ENCODE measurements around the gene ALDOC. TPM values are rescaled to one million over a fixed set of nuclear protein-coding genes. Genes with fewer than 3 reads are reported as not detected.
A peak's percentile ranks its signal among the peaks of the same experiment; 100 is the strongest.

The ALDOC gene
- total and polyA plus RNA-seq, 2 of the 13 experiments (the other 11 are each of a cell fraction or from before 2014, with no cell fraction given) = 15.4 to 60.9 TPM

DNA sequence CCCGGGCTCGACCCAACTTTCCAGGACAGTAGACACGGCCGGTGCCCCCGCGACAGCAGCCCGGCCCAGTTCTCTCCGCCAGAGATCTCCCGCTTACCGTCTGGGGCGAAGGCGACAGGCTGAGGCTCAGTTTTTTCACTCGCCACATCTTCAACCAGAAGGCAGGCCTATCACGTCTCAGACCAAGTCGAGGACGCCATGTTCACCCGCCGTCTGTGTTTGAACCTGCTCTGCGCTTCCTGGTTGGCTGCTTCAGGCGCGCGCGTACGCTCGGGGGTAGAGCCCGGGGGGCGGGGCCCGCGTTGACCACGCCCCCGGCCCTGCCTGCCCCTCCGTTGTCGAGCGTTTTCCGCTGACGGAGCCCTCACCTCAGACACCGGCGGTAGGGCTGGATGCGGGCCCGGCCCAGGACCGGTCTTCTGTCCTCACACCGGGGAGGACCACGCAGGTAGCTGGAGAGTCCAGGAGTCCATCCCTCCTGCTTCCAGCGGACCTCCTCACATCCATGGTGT lies 22.2 kb upstream of the ALDOC start, which contains the start of gene SPAG5:
TSS of gene SPAG5 (minus strand) at position 227 of the 512 bp plus-strand sequence. CDS start at position 148, 79 bp downstream.
- peaks cover 14% of the 10 kb centered on the region for H3K79me2 ChIP-seq (ENCODE audit: insufficient read depth, low read length)
- H3K4me2 ChIP-seq (ENCODE audit: low read depth, low read length) = peak within 1 kb of the TSS; percentile 98
- H3K9ac ChIP-seq (ENCODE audit: insufficient read depth, low read depth, low read length) = peak within 1 kb of the TSS; percentile 88
- DNase-seq (ENCODE audit: low spot score) (peak; percentile 89), FAIRE-seq (peak; percentile 39), ATAC-seq (peak; percentile 90)
- H4K20me1 ChIP-seq (ENCODE audit: insufficient read depth, low read length) = no peaks in the 10 kb centered on the region
- H2AFZ ChIP-seq (ENCODE audit: low read length) = peak within 1 kb of the TSS; percentile 78
- no TSS peak for BruUV-seq (replicated peaks)
- in situ Hi-C loops (cut with HindIII; ENCODE audit: extremely low pct_ligation_motif_present, low pct_unique_long_range_greater_than_20kb) (no loop called here), intact Hi-C loops (cut with micrococcal nuclease; ENCODE audit: unreplicated experiment) (loop anchor here (1.0 kb wide), 1 partner anchor 23 kb away; the partner anchor contains the start of gene ALDOC)
- ChIA-PET CTCF (ENCODE audit: low intra/inter-chr PET ratio, low total read pairs) (no interaction called here), POLR2A (interaction anchor here (1.0 to 1.4 kb wide), 7 partner anchors 12 to 241 kb away, joined by 3 to 7 read pairs (median 5); partner anchors contain the start of genes ALDOC, BLTP2, POLDIP2 and SDF2)
- H3K27me3 ChIP-seq (ENCODE audit: control insufficient read depth in 1 of 2, insufficient read depth in 2 of 2, low read length in 2 of 2) = no peaks in the 10 kb centered on the region; a peak in 1 of 5 replicates
- peak within 1 kb of the TSS; percentile 87 to 95 (median 95) for H3K4me3 ChIP-seq (replicated peaks in 1 of 3; ENCODE audit: insufficient read depth in 1 of 3, low read depth in 2 of 3, low read length in 3 of 3)
- no peaks in the 10 kb centered on the region for H3K9me3 ChIP-seq (ENCODE audit: low read length)
- no peaks in the 10 kb centered on the region for H3K36me3 ChIP-seq (replicated peaks in 1 of 2; ENCODE audit: control insufficient read depth in 1 of 2, insufficient read depth in 2 of 2, low read length in 2 of 2)
- peak within 1 kb of the TSS; percentile 80 for H3K27ac ChIP-seq (ENCODE audit: extremely low read length, insufficient read depth, low read length)
- 0% methylated on average over 6 of the region's 44 CpGs for WGBS (ENCODE audit: low lambda C conversion rate)
- H3K4me1 ChIP-seq (ENCODE audit: insufficient read depth, low read length) = peaks cover 17% of the 10 kb centered on the region
- TF ChIP-seq RBM39 (IDR thresholded peaks at IDR 0.05; ENCODE audit: low read depth, low read length, poor library complexity, severe bottlenecking) = no peak
- no peak for TF ChIP-seq ZBTB7B (CRISPR knock-in tag; IDR thresholded peaks at IDR 0.05)
- TF ChIP-seq POLR2G (IDR thresholded peaks at IDR 0.05; ENCODE audit: low read depth, low read length) = peak; percentile 84
- TF ChIP-seq, protein P1, sequence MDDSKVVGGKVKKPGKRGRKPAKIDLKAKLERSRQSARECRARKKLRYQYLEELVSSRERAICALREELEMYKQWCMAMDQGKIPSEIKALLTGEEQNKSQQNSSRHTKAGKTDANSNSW (CRISPR knock-in tag; IDR thresholded peaks at IDR 0.05; ENCODE audit: borderline replicate concordance) = no peak
- peak; percentile 47 for TF ChIP-seq HNF4A (CRISPR knock-in tag; IDR thresholded peaks at IDR 0.05)
- no peak for TF ChIP-seq ZNF530 (CRISPR knock-in tag; IDR thresholded peaks at IDR 0.05; ENCODE audit: low read depth)
- TF ChIP-seq, protein P2, sequence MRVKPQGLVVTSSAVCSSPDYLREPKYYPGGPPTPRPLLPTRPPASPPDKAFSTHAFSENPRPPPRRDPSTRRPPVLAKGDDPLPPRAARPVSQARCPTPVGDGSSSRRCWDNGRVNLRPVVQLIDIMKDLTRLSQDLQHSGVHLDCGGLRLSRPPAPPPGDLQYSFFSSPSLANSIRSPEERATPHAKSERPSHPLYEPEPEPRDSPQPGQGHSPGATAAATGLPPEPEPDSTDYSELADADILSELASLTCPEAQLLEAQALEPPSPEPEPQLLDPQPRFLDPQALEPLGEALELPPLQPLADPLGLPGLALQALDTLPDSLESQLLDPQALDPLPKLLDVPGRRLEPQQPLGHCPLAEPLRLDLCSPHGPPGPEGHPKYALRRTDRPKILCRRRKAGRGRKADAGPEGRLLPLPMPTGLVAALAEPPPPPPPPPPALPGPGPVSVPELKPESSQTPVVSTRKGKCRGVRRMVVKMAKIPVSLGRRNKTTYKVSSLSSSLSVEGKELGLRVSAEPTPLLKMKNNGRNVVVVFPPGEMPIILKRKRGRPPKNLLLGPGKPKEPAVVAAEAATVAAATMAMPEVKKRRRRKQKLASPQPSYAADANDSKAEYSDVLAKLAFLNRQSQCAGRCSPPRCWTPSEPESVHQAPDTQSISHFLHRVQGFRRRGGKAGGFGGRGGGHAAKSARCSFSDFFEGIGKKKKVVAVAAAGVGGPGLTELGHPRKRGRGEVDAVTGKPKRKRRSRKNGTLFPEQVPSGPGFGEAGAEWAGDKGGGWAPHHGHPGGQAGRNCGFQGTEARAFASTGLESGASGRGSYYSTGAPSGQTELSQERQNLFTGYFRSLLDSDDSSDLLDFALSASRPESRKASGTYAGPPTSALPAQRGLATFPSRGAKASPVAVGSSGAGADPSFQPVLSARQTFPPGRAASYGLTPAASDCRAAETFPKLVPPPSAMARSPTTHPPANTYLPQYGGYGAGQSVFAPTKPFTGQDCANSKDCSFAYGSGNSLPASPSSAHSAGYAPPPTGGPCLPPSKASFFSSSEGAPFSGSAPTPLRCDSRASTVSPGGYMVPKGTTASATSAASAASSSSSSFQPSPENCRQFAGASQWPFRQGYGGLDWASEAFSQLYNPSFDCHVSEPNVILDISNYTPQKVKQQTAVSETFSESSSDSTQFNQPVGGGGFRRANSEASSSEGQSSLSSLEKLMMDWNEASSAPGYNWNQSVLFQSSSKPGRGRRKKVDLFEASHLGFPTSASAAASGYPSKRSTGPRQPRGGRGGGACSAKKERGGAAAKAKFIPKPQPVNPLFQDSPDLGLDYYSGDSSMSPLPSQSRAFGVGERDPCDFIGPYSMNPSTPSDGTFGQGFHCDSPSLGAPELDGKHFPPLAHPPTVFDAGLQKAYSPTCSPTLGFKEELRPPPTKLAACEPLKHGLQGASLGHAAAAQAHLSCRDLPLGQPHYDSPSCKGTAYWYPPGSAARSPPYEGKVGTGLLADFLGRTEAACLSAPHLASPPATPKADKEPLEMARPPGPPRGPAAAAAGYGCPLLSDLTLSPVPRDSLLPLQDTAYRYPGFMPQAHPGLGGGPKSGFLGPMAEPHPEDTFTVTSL (CRISPR knock-in tag; IDR thresholded peaks at IDR 0.05; ENCODE audit: borderline replicate concordance) = 0 out of 2 replicates have a peak, but pooled peaks have one; percentile 10
- TF ChIP-seq ZNF230 (CRISPR knock-in tag; IDR thresholded peaks at IDR 0.05) = peak; percentile 16; the same call in 1 of the 2 replicates
- TF ChIP-seq ZMAT3 (CRISPR knock-in tag; conservative IDR thresholded peaks at IDR 0.05) = peak; percentile 81
- peak; percentile 26; the same call in 1 of the 2 replicates for TF ChIP-seq ERF (CRISPR knock-in tag; IDR thresholded peaks at IDR 0.05)
- peak; percentile 82 for TF ChIP-seq DR1 (CRISPR knock-in tag; IDR thresholded peaks at IDR 0.05)
- TF ChIP-seq PCBP2 (optimal IDR thresholded peaks at IDR 0.05; ENCODE audit: low read depth, low read length, poor library complexity, severe bottlenecking) = no peak
- TF ChIP-seq ZNF879 (CRISPR knock-in tag; IDR thresholded peaks at IDR 0.05) = no peak
- peak; percentile 87 for TF ChIP-seq HNRNPLL (IDR thresholded peaks at IDR 0.05; ENCODE audit: low read depth, low read length, poor library complexity, severe bottlenecking)
- peak; percentile 90 for TF ChIP-seq TAF1 (CRISPR knock-in tag; IDR thresholded peaks at IDR 0.05)
- peak in 1 of 2 experiments; percentile 24; a peak in 1 of 4 replicates for TF ChIP-seq KLF16 (CRISPR knock-in tag; IDR thresholded peaks at IDR 0.05)
